ENCODE data around the gene EHBP1.
"Not testable (repeated sequence)": the region's sequence is repeated elsewhere in the genome, so short reads cannot be mapped to it uniquely, and the experiment has no call there.

EHBP1 gene

GRCh38 chr2:62686012-62686685 is 19.4 kb upstream of the EHBP1 start:
- no peak overlapping the region for H3K4me3 Mint-ChIP-seq
- DNase-seq: no peak
- no peak overlapping the region for H3K27ac Mint-ChIP-seq
- peaks cover 43% of the 10 kb centered on the region for H3K27me3 Mint-ChIP-seq
- no peak for ATAC-seq
- no peaks in the 10 kb centered on the region for H3K4me1 Mint-ChIP-seq
- no peaks in the 10 kb centered on the region for H3K9me3 Mint-ChIP-seq

- Mint-ChIP-seq H3K27ac (peak overlapping the region in 1 of 2 donors; percentile 87), H3K9me3 (no peaks in the 10 kb centered on the region), H3K27me3 (peaks cover 43% of the 10 kb centered on the region), H3K4me1 (no peaks in the 10 kb centered on the region), H3K4me3 (no peak overlapping the region)
- ATAC-seq (no peak), DNase-seq (no peak)
Measured at GRCh38 chr2:62687636-62688035, 17.9 kb upstream of the EHBP1 start.

GRCh38 chr2:62688771-62689170 is 16.7 kb upstream of the EHBP1 start:
- Mint-ChIP-seq H3K4me3 (no peak overlapping the region), H3K27me3 (peaks cover 43% of the 10 kb centered on the region)
- ATAC-seq: no peak

GRCh38 chr2:62691186-62691585 is 14.3 kb upstream of the EHBP1 start:
- peaks cover 37% of the 10 kb centered on the region for H3K27me3 Mint-ChIP-seq
- no peaks in the 10 kb centered on the region for H3K4me1 Mint-ChIP-seq
- DNase-seq (no peak), ATAC-seq (no peak)
- H3K4me3 Mint-ChIP-seq: no peak overlapping the region
- H3K27ac Mint-ChIP-seq: no peak overlapping the region
- H3K9me3 Mint-ChIP-seq: no peaks in the 10 kb centered on the region

More at GRCh38 chr2:62688771-62689170, 16.7 kb upstream of the EHBP1 start:
- no peak overlapping the region for H3K27ac Mint-ChIP-seq
- no peaks in the 10 kb centered on the region for H3K4me1 Mint-ChIP-seq
- DNase-seq: no peak
- H3K9me3 Mint-ChIP-seq: no peaks in the 10 kb centered on the region

GRCh38 chr2:62692225-62692624 is 13.3 kb upstream of the EHBP1 start:
- no peaks in the 10 kb centered on the region for H3K4me1 Mint-ChIP-seq
- no peak overlapping the region for H3K27ac Mint-ChIP-seq

GRCh38 chr2:62698653-62699052 is 6.9 kb upstream of the EHBP1 start:
- Mint-ChIP-seq H3K4me1 (no peaks in the 10 kb centered on the region), H3K27ac (no peak overlapping the region), H3K27me3 (peaks cover 8% of the 10 kb centered on the region), H3K9me3 (no peaks in the 10 kb centered on the region), H3K4me3 (no peak overlapping the region)
- DNase-seq: no peak
- no peak for ATAC-seq

More at GRCh38 chr2:62692225-62692624, 13.3 kb upstream of the EHBP1 start:
- DNase-seq: no peak
- Mint-ChIP-seq H3K27me3 (peaks cover 26% of the 10 kb centered on the region), H3K4me3 (no peak overlapping the region), H3K9me3 (no peaks in the 10 kb centered on the region)
- ATAC-seq: no peak

GRCh38 chr2:62704654-62705006 is 883 bp upstream of the EHBP1 start:
- ATAC-seq (no peak), DNase-seq (no peak)
- H3K9me3 Mint-ChIP-seq: no peaks in the 10 kb centered on the region
- no peaks in the 10 kb centered on the region for H3K27me3 Mint-ChIP-seq
- H3K4me1 Mint-ChIP-seq: peaks cover 34% of the 10 kb centered on the region
- peak overlapping the region; percentile 88 to 94 for H3K27ac Mint-ChIP-seq
- peak overlapping the region; percentile 88 to 90 for H3K4me3 Mint-ChIP-seq

GRCh38 chr2:62705859-62706720 is 577 bp downstream of the EHBP1 start:
- Mint-ChIP-seq H3K27ac (peak overlapping the region; percentile 88 to 96), H3K9me3 (no peaks in the 10 kb centered on the region), H3K27me3 (no peaks in the 10 kb centered on the region), H3K4me1 (peaks cover 34% of the 10 kb centered on the region), H3K4me3 (peak overlapping the region; percentile 88 to 90)
- ATAC-seq: peak; percentile 16
- peak in 1 of 2 donors; percentile 49 for DNase-seq

GRCh38 chr2:62706721-62707521 is 1.4 kb downstream of the EHBP1 start:
- no peak for ATAC-seq
- Mint-ChIP-seq H3K27me3 (no peaks in the 10 kb centered on the region), H3K4me3 (peak overlapping the region; percentile 88 to 90), H3K4me1 (peaks cover 34% of the 10 kb centered on the region), H3K27ac (peak overlapping the region; percentile 88 to 96), H3K9me3 (no peaks in the 10 kb centered on the region)
- no peak for DNase-seq

GRCh38 chr2:62708751-62709150 is 3.2 kb downstream of the EHBP1 start:
- Mint-ChIP-seq H3K27ac (no peak overlapping the region), H3K4me1 (peaks cover 34% of the 10 kb centered on the region), H3K4me3 (no peak overlapping the region), H3K27me3 (no peaks in the 10 kb centered on the region), H3K9me3 (no peaks in the 10 kb centered on the region)
- DNase-seq (no peak), ATAC-seq (no peak)

- H3K27ac Mint-ChIP-seq: no peak overlapping the region
- H3K27me3 Mint-ChIP-seq: no peaks in the 10 kb centered on the region
- H3K9me3 Mint-ChIP-seq: no peaks in the 10 kb centered on the region
- ATAC-seq: no peak
- DNase-seq: no peak
- no peak overlapping the region for H3K4me3 Mint-ChIP-seq
- peaks cover 21% of the 10 kb centered on the region for H3K4me1 Mint-ChIP-seq
Measured at GRCh38 chr2:62711832-62712494, 6.5 kb downstream of the EHBP1 start.

- H3K4me3 Mint-ChIP-seq, H3K27me3 Mint-ChIP-seq, ATAC-seq, H3K27ac Mint-ChIP-seq, H3K9me3 Mint-ChIP-seq, DNase-seq: not testable (repeated sequence)
- H3K4me1 Mint-ChIP-seq: peaks cover 16% of the 10 kb centered on the region
Measured at GRCh38 chr2:62713196-62713595, 7.7 kb downstream of the EHBP1 start.

- DNase-seq (no peak), ATAC-seq (no peak)
- H3K27me3 Mint-ChIP-seq: no peaks in the 10 kb centered on the region
- H3K4me1 Mint-ChIP-seq: peaks cover 10% of the 10 kb centered on the region
- no peaks in the 10 kb centered on the region for H3K9me3 Mint-ChIP-seq
- H3K27ac Mint-ChIP-seq: no peak overlapping the region
- no peak overlapping the region for H3K4me3 Mint-ChIP-seq
Measured at GRCh38 chr2:62713837-62714236, 8.3 kb downstream of the EHBP1 start.

- Mint-ChIP-seq H3K9me3 (peaks cover 0 to 5% of the 10 kb centered on the region in 2 donors), H3K27me3 (no peaks in the 10 kb centered on the region), H3K4me3 (no peak overlapping the region), H3K27ac (no peak overlapping the region), H3K4me1 (peaks cover 10% of the 10 kb centered on the region)
- no peak for ATAC-seq
- no peak for DNase-seq
Measured at GRCh38 chr2:62716768-62717167, 11.3 kb downstream of the EHBP1 start.

GRCh38 chr2:62717503-62718081 is 12.1 kb downstream of the EHBP1 start:
- no peak for ATAC-seq
- Mint-ChIP-seq H3K27ac (no peak overlapping the region), H3K9me3 (peaks cover 3 to 7% of the 10 kb centered on the region in 2 donors), H3K4me3 (no peak overlapping the region), H3K27me3 (no peaks in the 10 kb centered on the region), H3K4me1 (peaks cover 10% of the 10 kb centered on the region)
- no peak for DNase-seq

Data from stimulated activated naive CD8-positive, alpha-beta T cell treated with anti-CD3 and anti-CD28 coated beads, Interleukin-15, amount 100 ng/mL, for 72 hours (primary cell).